ENCODE results near the gene AIMP2. TPM values are rescaled to one million over a fixed set of nuclear protein-coding genes. Genes with fewer than 3 reads are reported as not detected.
A peak's percentile ranks its signal among the peaks of the same experiment; 100 is the strongest.

AIMP2 gene
- total RNA-seq, 4 donors from 2014 or later: 25.1 to 52.2 (median 38.1) TPM

DNA sequence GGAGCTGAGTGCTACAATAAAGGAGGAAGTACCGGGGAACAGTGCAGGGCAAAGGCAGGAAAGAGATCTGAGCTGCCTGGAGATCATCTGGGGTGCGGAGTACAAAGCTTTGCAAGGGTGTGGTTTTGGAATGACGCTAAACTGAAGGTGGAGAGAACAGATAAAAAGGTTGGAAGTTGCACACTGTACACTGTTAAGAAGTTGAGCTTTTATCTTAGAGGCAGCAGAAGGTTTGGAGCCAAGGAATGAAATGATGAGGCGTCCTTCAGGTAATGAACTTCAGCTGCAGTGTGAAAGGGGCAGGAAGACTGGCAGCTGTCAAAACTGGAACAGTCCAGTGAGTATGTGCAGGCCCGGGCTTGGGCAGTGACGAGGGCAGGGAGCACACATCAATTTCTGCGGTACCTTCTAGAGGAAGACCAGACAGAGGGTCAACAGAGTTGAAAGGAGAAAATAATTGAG, 14.9 kb downstream of the AIMP2 start:
- H3K9me3 ChIP-seq: no peaks in the 10 kb centered on the region
- WGBS, 2 donors (ENCODE audit: low coverage in 1 of 2): 79 to 89% methylated on average over 5 to 7 of the region's 7 CpGs
- TF ChIP-seq, protein P1, sequence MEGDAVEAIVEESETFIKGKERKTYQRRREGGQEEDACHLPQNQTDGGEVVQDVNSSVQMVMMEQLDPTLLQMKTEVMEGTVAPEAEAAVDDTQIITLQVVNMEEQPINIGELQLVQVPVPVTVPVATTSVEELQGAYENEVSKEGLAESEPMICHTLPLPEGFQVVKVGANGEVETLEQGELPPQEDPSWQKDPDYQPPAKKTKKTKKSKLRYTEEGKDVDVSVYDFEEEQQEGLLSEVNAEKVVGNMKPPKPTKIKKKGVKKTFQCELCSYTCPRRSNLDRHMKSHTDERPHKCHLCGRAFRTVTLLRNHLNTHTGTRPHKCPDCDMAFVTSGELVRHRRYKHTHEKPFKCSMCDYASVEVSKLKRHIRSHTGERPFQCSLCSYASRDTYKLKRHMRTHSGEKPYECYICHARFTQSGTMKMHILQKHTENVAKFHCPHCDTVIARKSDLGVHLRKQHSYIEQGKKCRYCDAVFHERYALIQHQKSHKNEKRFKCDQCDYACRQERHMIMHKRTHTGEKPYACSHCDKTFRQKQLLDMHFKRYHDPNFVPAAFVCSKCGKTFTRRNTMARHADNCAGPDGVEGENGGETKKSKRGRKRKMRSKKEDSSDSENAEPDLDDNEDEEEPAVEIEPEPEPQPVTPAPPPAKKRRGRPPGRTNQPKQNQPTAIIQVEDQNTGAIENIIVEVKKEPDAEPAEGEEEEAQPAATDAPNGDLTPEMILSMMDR (IDR thresholded peaks at IDR 0.05): no peak
- H3K36me3 ChIP-seq: peaks cover 0 to 100% of the 10 kb centered on the region in 2 donors
- ATAC-seq: no peak
- H3K4me3 ChIP-seq: no peak overlapping the region
- H3K27me3 ChIP-seq: no peaks in the 10 kb centered on the region
- H3K4me1 ChIP-seq: no peaks in the 10 kb centered on the region
- no peak overlapping the region for H3K27ac ChIP-seq

DNA sequence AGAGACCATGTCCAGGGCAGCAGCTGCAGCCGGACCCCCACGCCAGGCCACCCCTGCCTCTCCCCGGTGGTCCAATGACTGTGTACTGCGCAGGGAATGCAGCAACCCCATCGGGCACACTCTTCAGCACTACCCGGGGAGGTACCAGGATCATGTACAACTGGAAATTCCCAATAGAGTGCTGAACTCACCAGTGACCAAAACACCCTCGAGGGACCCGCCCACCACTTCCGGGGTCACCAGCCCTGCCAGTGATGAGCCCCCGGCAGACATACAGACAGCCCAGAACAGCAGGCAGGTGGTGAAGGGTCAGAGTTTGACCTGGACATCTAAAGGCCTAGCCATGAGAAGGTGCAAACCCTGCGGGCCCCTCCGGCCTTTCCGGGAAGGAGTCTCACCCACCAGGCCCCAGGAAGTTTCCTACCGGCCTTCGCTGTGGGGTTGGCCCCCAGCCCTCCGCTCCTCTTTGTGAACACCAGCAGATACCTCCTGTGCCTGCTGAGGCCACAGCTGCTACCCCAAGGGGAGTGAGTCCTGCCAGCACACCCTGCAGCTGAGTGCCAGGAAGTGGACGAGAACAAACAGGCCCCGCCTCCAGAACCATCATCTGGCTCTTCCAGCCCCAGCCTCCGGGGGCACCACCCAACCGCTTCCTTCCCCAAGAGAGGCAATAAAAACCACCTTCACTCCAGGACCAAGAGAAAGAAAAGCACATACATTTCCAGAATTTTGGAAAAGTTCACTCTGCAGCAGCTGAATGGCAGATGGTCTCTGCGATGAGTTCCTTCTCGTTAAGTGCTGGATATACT, 17.1 kb downstream of the AIMP2 start:
- ATAC-seq: peak; percentile 80
- Histone ChIP-seq H3K9me3 (no peaks in the 10 kb centered on the region), H3K4me1 (no peaks in the 10 kb centered on the region), H3K27ac (peak overlapping the region in 3 of 4 donors; percentile 32 to 63 (median 58)), H3K27me3 (no peaks in the 10 kb centered on the region), H3K36me3 (peaks cover 0 to 98% of the 10 kb centered on the region in 2 donors), H3K4me3 (peak overlapping the region in 1 of 2 donors; percentile 25)
- TF ChIP-seq, protein P1 (IDR thresholded peaks at IDR 0.05): no peak
- TF ChIP-seq POLR2AphosphoS5 (IDR thresholded peaks at IDR 0.05) (no peak), EP300 (IDR thresholded peaks at IDR 0.05) (no peak), POLR2A (IDR thresholded peaks at IDR 0.05) (no peak)
- WGBS, 2 donors (ENCODE audit: low coverage in 1 of 2): 55 to 76% methylated on average over 5 to 6 of the region's 22 CpGs

DNA sequence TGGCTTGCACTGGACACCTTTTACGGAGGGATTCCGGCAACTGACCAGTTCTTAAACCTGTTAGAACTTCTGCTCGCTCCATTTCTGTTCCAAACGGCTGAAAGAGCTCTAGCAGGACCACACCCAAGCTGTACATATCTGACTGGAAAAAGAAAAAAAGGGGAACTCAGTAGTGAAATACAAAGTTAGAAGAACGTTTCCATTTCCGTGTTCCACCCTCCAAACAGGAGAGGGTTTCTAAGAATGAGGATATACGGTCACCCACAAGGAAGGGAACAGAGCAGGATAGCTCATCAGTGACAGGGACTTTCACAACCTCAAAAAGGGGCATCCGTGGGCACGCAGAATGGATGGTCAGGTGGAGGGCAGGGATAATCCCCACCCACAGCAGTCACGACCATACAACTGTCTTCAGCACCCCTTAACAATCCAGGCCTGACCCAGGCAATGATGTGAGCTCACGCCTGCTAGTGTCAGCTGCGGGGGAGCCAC, 17.8 kb downstream of the AIMP2 start:
- TF ChIP-seq, protein P1 (IDR thresholded peaks at IDR 0.05): no peak
- TF ChIP-seq POLR2A (IDR thresholded peaks at IDR 0.05): no peak
- no peak for TF ChIP-seq POLR2AphosphoS5 (IDR thresholded peaks at IDR 0.05)
- TF ChIP-seq EP300 (IDR thresholded peaks at IDR 0.05): no peak
- H3K36me3 ChIP-seq: peaks cover 0 to 98% of the 10 kb centered on the region in 2 donors
- 75 to 85% methylated on average over 3 to 5 of the region's 12 CpGs for WGBS, 2 donors (ENCODE audit: low coverage in 1 of 2)
- no peaks in the 10 kb centered on the region for H3K27me3 ChIP-seq
- H3K27ac ChIP-seq: peak overlapping the region in 3 of 4 donors; percentile 32 to 63 (median 58)
- ATAC-seq: peak; percentile 42
- no peaks in the 10 kb centered on the region for H3K9me3 ChIP-seq
- H3K4me3 ChIP-seq: peak overlapping the region in 1 of 2 donors; percentile 25
- H3K4me1 ChIP-seq: no peaks in the 10 kb centered on the region

DNA sequence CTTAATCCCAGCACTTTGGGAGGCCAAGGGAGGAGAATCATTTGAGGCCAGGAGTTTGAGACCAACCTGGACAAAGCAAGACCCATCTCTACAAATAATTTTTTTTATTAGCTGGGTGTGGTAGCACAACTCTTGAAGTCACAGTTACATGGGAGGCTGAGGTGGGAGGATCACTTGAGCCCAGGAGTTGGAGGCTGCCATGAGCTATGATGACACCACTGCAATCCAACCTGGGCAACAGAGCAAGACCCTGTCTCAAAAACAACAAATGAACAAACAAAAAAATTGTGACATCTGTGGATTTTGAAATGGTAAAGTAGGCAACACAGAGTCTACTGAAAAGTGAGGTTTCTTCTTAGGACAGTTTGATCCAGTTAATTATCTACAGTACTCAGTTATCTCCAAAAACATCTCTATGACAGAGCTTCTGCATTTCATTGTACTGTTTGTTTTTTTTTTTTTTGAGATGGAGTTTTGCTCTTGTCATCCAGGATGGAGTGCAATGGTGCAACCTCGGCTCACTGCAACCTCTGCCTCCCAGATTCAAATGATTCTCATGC, 18.8 kb downstream of the AIMP2 start:
- ATAC-seq: no peak
- no peaks in the 10 kb centered on the region for H3K27me3 ChIP-seq
- WGBS, 2 donors (ENCODE audit: low coverage in 1 of 2): no CpG with 5 or more reads among the region's 1 CpG
- peak overlapping the region in 2 of 4 donors; percentile 19 to 63 for H3K27ac ChIP-seq
- H3K4me3 ChIP-seq: no peak overlapping the region
- peaks cover 0 to 98% of the 10 kb centered on the region in 2 donors for H3K36me3 ChIP-seq
- H3K9me3 ChIP-seq: no peaks in the 10 kb centered on the region
- H3K4me1 ChIP-seq: no peaks in the 10 kb centered on the region
- TF ChIP-seq, protein P1 (IDR thresholded peaks at IDR 0.05): no peak
- no peak for TF ChIP-seq POLR2AphosphoS5 (IDR thresholded peaks at IDR 0.05)
- TF ChIP-seq EP300 (IDR thresholded peaks at IDR 0.05): no peak

Measured in gastroesophageal sphincter (tissue), 4 donors.